NOMO-1 (cell line): ENCODE results near the gene PMPCA.
"Not testable (repeated sequence)": the region's sequence is repeated elsewhere in the genome, so short reads cannot be mapped to it uniquely, and the experiment has no call there.

ENCODE experiments used
- DNase-seq, 2 experiments: peaks; one replicate each; lab custom pipeline; 2025; ENCODE audit not compliant: unreplicated experiment in 2 of 2; lab: John Stamatoyannopoulos, UW

PMPCA gene

DNA sequence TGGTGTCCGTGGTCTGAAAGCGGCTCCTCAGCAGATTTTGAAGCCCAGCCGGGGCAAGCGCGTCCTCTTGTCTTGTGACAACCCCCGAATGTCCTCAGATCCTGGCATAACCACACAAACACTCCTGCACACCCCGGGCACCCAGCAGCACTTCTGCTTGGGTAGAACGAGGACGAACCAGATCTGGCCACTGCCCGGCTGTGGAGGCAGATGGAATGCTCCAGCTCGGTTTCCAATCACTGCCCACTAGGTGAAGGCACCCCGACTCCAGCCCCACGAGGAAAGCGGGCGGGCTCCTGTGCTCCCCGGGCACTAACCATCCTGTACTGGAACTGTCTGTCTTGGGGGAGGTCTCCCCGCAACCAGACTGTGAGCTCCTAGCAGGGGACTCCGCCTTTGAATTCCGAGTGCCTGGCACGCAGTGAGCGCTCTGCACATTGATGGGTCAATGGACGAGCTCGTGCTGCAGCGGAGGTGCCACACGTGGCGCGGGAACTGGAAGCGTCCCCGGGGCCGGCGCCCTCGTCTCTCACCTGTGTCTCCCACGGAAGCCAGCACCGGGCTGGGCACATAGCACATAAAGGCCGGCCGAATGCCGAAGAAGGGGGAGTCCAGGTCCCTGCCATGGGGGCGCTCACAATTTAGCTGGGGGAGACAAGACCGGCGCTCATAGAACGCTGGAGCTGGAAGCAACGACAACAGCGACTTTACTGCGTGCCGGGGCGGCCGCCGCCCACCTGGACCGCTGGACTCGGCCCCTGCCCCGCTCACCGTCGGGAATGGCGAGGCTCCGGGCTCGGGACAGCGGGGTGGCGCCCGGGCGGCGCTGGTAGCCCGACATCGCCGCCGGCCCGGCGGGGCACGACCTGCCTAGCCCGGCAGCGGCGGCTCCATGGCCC, 652 bp upstream of the PMPCA start:
- DNase-seq = peak; percentile 12 to 19

DNA sequence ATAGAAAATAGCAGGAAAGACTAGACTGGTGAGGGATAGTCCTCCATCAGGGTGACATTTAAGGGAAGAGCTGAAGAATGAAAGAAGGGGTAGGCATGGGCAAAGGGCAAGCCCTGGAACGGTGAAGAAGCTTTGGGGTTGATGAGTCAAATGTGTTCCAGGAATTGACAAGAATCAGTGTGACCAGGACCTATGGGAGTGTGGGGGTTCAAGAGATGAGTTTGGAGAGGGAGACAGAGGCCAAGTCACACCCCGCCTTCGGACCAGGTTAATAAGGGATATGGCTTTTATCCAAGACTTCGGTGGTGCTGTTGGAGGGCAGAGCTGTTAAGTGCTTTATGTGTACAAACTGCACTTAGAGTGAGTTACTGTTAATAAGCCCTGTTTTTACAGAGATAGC, 920 bp downstream of the PMPCA start:
- no peak for DNase-seq

DNA sequence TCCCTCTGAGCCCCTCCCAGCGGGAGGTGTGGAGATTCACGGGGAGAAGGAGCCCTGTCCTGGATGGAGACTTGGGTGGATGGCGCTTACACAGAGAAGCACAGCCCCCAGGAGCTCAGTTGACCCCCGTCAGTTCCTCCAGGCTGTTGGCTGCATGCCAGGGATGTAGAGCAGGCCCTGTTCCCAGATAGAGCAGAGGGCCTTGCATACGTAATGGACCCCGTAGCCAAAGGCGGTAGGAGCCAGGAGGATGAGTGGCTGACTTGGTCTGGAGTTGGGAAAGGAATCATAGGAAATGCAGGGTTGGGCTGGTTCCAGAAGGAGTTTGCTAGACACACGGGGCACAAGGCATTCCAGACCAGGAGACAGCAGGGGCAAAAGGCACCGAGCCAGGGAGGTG, 2.5 kb downstream of the PMPCA start:
- no peak for DNase-seq

DNA sequence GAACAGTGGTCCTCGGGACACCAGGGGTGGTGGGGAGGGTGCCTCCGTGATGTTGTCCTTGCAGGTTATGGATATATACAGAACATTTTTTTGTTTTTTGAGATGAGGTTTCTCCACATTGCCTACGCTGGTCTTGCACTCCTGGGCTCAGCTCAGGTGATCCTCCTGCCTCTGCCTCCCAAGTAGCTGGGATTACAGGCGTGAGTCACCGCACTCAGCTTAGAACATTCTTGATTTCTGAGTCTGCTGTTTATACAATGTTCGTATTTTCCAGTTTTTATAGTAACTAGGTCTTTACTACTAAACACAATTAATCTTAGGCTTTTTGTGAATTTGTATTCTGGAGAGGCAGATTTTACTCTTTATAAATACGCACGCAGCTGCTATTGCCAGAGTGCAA, 6.0 kb downstream of the PMPCA start:
- no peak for DNase-seq

DNA sequence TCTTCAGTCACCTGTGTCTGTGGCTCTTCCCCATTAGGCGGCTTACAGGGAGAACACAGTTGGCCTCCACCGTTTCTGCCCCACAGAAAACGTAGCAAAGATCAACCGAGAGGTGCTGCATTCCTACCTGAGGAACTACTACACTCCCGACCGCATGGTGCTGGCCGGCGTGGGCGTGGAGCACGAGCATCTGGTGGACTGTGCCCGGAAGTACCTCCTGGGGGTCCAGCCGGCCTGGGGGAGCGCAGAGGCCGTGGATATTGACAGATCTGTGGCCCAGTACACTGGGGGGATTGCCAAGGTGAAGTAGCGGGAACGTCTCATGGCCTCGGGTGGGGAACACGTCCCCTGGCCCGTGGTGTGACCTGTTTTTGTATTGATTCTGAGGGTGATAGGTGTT, 6.5 kb downstream of the PMPCA start:
- DNase-seq = no peak

DNA sequence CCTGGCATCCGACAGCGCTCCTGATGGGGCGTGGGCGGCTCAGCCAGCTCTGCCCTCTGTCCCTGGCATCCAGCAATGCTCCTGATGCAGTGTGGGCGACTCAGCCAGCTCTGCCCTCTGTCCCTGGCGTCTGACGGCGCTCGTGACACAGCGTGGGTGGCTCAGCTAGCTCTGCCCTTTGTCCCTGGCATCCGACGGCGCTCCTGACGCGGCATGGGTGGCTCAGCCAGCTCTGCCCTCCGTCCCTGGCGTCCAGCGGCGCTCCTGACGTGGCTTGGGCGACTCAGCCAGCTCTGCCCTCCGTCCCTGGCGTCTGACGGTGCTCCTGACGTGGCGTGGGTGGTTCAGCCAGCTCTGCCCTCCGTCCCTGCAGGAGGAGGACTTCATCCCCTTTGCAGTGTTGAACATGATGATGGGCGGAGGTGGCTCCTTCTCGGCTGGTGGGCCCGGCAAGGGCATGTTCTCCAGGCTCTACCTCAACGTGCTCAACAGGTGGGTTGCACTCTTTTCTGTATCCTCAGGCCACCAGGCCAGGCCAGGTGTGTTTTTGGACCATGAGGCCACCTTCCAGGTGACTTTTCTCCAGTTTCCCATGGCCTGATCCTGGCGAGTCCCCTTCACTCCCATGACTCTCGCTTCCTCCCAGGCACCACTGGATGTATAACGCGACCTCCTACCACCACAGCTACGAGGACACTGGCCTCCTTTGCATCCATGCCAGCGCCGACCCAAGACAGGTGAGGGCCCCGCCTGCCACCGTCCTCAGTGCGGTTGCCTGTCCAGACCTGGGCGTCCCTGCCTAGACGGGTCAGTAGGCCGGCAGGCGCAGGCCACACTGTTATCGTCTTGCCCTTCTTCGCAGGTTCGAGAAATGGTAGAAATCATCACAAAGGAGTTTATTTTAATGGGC, 8.0 kb downstream of the PMPCA start:
- DNase-seq = no peak

DNA sequence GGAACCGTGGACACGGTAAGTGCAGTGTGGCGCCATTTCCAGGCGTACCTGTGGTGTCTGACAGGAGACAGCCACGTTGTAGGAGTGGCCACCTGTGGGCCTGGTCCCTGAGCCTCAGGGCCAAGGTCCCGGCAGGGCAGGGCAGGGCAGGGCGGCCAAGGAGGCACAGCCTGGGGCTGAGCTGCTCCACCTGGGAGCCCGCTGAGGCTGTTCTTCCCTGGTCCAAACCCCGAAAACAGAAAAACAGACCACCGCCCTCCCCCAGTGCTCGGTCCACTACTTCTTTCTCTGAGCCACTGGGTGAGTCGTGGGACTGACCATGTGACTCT, 8.6 kb downstream of the PMPCA start:
- no peak for DNase-seq

DNA sequence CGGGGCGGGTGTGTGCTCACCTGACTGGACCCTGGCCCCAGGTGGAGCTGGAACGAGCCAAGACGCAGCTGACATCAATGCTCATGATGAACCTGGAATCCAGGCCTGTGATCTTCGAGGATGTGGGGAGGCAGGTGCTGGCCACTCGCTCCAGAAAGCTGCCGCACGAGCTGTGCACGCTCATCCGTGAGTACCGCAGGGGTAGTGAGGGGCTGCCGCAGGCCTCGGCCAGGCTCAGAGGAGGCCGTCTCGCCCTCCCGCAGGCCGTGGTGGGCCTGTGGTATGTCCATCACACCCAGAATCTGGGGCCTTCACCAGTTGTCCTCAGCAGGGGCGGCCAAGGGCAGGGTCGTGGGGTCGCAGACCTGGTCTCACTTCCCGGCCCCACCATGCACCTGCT, 11.3 kb downstream of the PMPCA start:
- no peak for DNase-seq

DNA sequence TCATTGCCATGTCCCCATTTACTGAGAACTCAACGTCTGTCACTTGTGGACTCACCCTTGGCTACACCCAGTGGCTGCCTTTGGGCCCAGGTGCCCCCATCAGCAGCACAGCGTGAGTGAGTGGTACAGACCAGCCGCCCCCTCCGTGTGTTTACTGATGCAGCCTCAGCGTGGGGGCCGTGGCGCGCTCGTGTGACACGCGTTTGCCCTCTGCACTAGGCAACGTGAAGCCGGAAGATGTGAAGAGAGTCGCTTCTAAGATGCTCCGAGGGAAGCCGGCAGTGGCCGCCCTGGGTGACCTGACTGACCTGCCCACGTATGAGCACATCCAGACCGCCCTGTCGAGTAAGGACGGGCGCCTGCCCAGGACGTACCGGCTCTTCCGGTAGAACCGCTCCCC, 12.4 kb downstream of the PMPCA start:
- DNase-seq = no peak

DNA sequence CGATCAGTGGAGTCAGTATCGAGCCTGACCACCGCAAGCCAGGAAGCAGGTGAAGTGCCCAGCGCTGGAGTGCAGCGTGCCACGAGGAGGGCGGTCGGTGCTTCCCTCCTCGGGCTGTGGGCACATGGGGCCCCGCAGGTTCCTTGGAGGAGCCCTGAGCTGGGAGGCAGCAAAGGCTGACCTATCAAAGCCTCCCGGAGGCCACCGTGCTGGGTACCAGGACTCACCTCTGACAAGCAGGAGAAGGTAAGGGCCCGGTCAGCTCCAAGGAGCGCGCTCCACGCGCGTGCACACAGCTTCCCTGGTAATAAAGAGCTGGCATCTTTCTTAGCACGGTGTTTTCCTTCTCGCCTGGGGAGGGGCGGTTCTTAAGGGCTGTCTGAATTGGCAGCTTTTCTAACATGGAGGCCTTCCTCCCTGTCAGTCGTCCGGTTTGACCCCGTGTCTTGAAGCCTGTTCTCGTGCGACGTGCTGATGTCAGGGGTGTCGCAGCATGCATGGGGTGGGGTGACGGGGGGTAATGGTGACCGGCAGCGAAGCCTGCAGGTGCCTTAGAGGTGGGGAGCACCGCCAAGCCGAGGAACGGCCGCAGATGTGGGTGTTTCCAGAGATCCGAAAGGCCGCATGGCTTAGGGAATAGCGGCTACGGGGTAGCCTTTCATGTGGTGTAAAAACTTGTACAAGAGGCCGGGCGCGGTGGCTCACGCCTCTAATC, 13.1 kb downstream of the PMPCA start:
- no peak for DNase-seq

DNA sequence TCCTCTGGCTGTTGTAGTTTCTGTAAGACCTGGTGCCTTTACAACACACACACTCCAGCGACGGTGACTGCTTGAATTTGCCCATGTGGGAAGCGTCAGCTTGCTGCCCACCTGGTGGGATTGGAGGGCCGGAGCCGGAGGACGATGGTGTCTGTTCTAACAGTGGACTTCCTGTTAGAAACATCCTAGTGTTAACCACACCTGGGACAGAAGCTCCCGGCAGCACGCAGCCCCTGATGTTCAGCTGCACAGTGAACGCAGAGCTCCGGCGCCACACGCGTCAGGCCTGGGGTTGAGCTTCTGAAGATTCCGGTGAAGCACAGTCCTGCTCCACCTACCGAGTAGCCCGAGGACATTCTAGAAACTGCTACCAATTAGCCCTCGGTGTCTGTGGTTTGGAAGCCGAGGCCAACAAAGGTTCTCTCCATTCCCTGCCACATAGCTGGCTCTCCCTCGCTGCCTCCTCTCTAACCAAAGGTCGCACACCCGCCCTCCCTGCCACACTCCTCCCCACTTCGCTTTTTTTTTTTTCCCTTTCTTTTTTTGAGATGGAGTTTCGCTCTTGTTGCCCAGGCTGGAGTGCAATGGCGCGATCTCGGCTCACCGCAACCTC, 14.4 kb downstream of the PMPCA start:
- no peak for DNase-seq

DNA sequence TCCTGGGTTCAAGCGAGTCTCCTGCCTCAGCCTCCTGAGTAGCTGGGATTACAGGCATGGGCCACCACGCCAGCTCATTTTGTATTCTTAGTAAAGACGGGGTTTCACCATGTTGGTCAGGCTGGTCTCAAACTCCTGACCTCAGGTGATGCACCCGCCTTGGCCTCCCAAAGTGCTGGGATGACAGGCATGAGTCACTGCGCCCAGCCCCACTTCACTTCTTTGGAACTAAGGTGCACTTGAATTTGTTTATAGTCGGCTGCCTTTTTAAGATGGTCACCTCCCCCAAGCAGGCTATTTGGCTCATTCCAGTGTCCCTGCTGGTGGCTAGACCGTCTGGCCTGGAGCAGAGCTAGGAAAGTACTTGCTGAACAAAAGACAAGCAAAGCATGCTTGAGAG, 14.9 kb downstream of the PMPCA start:
- not testable (repeated sequence) for DNase-seq

DNA sequence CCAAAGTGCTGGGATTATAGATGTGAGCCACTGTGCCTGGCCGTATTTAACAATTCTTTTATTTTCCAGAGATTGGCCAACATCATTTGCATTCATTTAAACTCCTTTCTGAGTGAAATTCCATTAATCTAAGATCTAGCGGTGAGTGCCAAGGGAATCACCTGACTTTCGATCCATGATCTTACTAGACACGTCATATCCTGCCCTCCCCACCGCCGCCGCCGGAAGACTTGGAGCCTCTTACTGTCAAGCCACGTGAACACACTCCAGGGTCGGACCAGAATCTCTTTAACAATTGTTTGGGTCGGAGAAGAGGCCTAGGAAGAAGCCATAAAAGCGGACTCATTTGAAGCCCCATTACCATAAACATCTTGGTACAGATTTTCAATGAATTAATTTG, 16.3 kb downstream of the PMPCA start:
- DNase-seq = no peak

DNA sequence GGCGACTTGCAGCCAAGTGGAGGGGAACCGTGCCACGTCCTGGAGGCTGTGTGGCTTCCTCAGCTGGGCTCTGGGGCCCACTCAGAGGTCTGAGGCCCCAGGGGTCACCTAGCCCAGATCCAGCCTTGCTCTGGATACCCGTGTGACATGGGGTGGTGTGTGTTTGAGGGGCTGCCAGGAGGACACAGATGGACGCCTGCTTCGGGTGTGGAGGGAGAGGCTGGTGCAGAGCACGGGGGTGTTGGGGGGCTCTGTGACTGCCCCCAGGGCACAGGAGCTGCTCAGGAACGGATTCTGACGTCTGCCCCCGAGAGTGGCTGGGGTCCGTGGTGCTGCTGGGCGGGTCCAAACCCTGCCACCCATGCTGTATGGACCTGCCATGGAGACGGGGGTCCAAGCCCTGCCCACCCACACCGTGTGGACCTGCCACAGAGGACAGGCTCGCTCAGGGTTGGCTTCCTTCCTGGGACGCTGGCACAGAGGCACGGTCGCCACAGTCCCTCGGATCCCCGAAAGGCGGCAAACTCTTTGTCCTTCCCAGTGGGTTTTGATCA, 18.7 kb downstream of the PMPCA start:
- no peak for DNase-seq

DNA sequence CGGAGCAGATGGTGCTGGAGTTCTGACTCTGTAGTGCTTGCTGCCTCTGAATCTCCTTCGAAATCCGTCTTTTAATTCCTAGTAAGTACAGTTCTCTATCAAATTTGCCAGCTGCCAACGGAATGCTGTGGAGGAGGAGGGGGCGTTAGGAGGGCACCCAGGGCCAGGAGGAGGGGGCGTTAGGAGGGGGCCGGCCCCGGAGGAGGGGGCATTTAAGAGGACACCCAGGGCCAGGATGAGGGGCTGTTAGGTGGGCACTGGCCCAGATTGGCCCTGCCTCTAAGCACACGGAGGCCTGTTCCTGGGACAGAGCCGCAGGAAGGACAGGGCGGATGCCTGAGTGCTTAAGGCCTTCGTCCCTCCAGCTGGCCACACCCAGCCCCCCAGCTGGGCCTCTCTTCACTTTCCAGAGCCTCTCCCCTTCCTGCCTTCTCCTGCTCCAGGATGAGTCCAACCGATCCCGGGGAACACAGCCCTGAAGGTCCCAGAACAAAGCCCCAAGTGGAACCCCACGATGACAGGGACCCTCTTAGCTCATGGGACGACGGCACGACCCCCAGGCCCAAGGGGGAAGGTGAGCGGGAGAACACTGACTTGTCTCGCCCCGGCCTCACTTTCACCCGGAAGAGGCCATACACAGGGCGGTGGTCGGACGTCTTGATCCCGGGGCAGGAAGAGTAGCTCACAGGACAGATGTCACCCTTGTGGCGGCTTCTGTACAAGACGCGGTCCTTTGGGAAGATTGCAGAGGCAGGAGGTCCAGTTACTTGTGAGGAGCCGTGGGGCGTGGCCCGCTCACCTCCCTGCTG, 19.4 kb downstream of the PMPCA start:
- DNase-seq = no peak

DNA sequence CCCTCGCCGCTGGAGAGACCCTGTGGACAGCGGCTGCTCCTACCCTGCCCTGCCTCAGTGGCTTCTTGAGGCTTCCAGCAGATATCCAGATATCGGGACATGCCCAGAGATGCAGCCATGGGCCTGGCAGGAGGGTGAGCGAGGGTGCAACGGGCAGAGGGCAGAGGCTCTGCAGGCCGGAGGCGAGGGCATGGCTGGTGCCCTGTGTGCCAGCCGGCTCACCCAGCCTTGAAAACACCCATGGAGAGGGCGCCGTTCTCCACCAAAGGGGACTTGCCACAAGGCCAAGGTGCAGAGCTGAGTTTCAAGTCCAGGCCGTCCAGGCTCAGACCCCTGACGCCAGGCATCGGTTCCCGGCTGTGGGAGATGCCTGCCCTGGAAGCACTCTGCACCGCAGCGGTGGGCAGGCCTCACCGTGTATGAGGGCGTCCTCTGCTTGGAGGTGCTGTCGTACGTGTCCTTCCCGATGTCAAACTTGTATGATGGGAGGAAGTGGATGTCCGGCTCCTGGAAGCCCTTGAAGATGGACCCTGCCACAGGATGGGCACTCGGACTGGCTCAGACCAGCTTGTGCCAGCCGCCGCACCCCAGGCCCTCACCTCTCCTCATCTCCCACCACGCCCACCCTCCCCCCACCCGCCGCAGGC, 20.3 kb downstream of the PMPCA start:
- DNase-seq = no peak

DNA sequence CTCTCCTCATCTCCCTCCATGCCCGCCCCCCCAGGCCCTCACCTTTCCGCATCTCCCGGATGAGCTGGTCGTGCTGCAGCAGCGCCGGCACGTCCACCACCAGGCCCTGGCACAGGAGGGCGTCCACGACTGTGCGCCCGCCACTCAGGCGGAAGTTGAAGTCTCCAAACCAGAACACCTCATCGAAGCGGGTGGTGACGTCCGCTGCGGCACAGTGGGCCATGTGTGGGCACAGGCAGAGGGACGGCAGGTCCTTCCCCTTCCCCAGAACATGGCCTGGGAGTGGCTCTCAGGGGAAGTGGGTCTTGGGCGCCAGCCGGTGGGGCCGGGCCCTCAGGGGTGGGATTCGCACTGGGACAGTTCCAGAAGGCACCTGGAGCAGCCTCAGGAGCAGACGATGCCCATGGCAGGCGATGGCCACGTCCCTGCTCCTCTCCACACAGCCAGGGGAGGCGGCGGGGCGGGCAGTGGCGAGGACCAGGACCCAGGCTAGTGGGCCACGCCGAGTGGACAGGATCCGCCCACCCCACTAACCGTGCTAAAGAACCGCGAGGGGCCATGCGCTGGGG, 21.4 kb downstream of the PMPCA start:
- no peak for DNase-seq

DNA sequence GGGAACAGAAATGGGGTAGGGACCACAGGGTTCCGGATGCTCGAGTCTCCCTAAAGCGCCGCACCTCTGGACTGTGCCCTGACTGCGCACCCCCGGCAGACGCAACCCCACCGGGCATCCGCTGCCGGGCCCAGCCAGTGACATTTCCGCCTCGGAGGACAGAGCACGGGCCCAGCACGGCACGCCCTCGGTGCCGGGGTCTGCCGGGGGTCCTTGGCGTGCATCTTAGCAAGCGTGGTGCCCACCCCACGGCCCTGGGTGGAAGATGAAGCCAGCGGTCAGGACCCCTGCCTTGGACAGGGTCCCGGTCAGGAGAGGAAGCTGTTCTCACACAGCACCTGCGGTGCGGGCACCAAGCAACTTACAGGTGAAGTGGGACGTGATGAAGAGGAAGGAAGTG, 22.1 kb downstream of the PMPCA start:
- DNase-seq = no peak
